Keratinocyte (primary cell): ENCODE data around the gene ADAM30. TPM values are rescaled to one million over a fixed set of nuclear protein-coding genes. Genes with fewer than 3 reads are reported as not detected.

Experiments
- DNase-seq: peaks from one replicate; pipeline ENCODE4 v3.0.0-alpha.2; 2011; ENCODE audit warnings: low read depth, missing footprints, low spot score
- FAIRE-seq: peaks from 2 replicates; lab custom pipeline; 2011; peaks lifted over from hg19 to GRCh38; lab: Jason Lieb, UNC
- H2AFZ ChIP-seq: 2 replicates; pipeline ENCODE4 v1.6.0; 2012; ENCODE audit warnings: low read length, control low read depth, inconsistent platforms; ENCODE audit not compliant: control insufficient read depth
- H3K27ac ChIP-seq: 2 replicates; pipeline ENCODE4 v1.5.1; 2011; ENCODE audit warnings: low read length; ENCODE audit not compliant: control insufficient read depth, insufficient read depth
- H3K27me3 ChIP-seq: 3 replicates; pipeline ENCODE4 v1.6.0; 2011; ENCODE audit warnings: low read length; ENCODE audit not compliant: control insufficient read depth, insufficient read depth; ENCODE audit errors: extremely low read depth
- H3K36me3 ChIP-seq, 2 experiments: 2 replicates in 1 of 2; 3 replicates in 1 of 2; pipeline ENCODE4 v1.5.1; 2011; ENCODE audit warnings: low read length in 2 of 2, mild to moderate bottlenecking in 1 of 2; ENCODE audit not compliant: control insufficient read depth in 2 of 2, insufficient read depth in 2 of 2; ENCODE audit errors: extremely low read depth in 1 of 2
- H3K4me1 ChIP-seq: 3 replicates; pipeline ENCODE4 v1.5.1; 2011; ENCODE audit warnings: low read length; ENCODE audit not compliant: control insufficient read depth, insufficient read depth; ENCODE audit errors: extremely low read depth
- H3K4me2 ChIP-seq: 3 replicates; pipeline ENCODE4 v1.6.0; 2011; ENCODE audit warnings: low read depth, low read length; ENCODE audit not compliant: control insufficient read depth, insufficient read depth; ENCODE audit errors: extremely low read depth
- H3K4me3 ChIP-seq, 3 experiments: fragments of 200-600 bp in 1 of 3; sonication (generic) in 1 of 3; 2 replicates in 2 of 3; 3 replicates in 1 of 3; pipeline ENCODE4 v1.5.1; 2011 to 2016; ENCODE audit warnings: low read length in 3 of 3, mild to moderate bottlenecking in 3 of 3, control low read depth in 2 of 3, inconsistent platforms in 1 of 3, low read depth in 1 of 3, mixed read lengths in 1 of 3, mixed run types in 1 of 3, moderate library complexity in 1 of 3; ENCODE audit not compliant: control insufficient read depth in 2 of 3, insufficient read depth in 2 of 3; ENCODE audit errors: extremely low read depth in 1 of 3
- H3K79me2 ChIP-seq: 2 replicates; pipeline ENCODE4 v1.6.0; 2012; ENCODE audit warnings: low read length; ENCODE audit not compliant: control insufficient read depth, insufficient read depth
- H3K9ac ChIP-seq: 3 replicates; pipeline ENCODE4 v1.6.0; 2011; ENCODE audit warnings: low read length; ENCODE audit not compliant: control insufficient read depth, insufficient read depth; ENCODE audit errors: extremely low read depth
- H3K9me1 ChIP-seq: 3 replicates; pipeline ENCODE4 v1.6.0; 2011; ENCODE audit warnings: low read length; ENCODE audit not compliant: control insufficient read depth, insufficient read depth; ENCODE audit errors: extremely low read depth
- H3K9me3 ChIP-seq: 2 replicates; pipeline ENCODE4 v1.5.1; 2012; ENCODE audit warnings: low read depth, low read length; ENCODE audit not compliant: control insufficient read depth
- H4K20me1 ChIP-seq: 3 replicates; pipeline ENCODE4 v1.6.0; 2011; ENCODE audit warnings: low read length; ENCODE audit not compliant: control insufficient read depth, insufficient read depth; ENCODE audit errors: extremely low read depth
- EZH2 ChIP-seq: IDR thresholded peaks from one replicate; pipeline ENCODE4 v1.6.1; 2012; ENCODE audit warnings: inconsistent platforms, mild to moderate bottlenecking, low read length, moderate library complexity
- dilution Hi-C: fragments of 300-500 bp; cut with MboI; formaldehyde crosslinking; loops from one replicate; pipeline ENCODE4 v1.7.0; 2020; ENCODE audit warnings: low sequenced_read_pairs; ENCODE audit not compliant: extremely low pct_ligation_motif_present
- polyA plus RNA-seq, 5 experiments: library from polyadenylated mRNA; depleted of rRNA in 3 of 5; stranded (reverse) in 3 of 5; stranded (forward) in 1 of 5; unstranded in 1 of 5; fragments of >200 nt; gene quantifications; 1 replicate in 1 of 5; 2 replicates in 3 of 5; 3 replicates in 1 of 5; pipeline versions ENCODE4 v1.2.1 to v1.2.3, GENCODE V29; 2011 to 2012; ENCODE audit warnings: missing spikeins in 2 of 5, low read depth in 1 of 5, low replicate concordance in 1 of 5
- TF ChIP-seq, protein P1 (sequence below), 3 experiments: IDR thresholded peaks in 1 of 3; conservative IDR thresholded peaks in 1 of 3; optimal IDR thresholded peaks in 1 of 3; 2 replicates in 2 of 3; 3 replicates in 1 of 3; pipeline versions ENCODE3 to v1.5.1; 2011; ENCODE audit warnings: low read length in 3 of 3, mild to moderate bottlenecking in 3 of 3, moderate library complexity in 2 of 3, control low read depth in 1 of 3, inconsistent platforms in 1 of 3; ENCODE audit not compliant: insufficient read depth in 2 of 3; ENCODE audit errors: extremely low read depth in 1 of 3

ADAM30 gene
- polyA plus RNA-seq, 1 donor (not counting 4 experiments of a cell fraction or from before 2014, with no cell fraction given), result not detected

DNA sequence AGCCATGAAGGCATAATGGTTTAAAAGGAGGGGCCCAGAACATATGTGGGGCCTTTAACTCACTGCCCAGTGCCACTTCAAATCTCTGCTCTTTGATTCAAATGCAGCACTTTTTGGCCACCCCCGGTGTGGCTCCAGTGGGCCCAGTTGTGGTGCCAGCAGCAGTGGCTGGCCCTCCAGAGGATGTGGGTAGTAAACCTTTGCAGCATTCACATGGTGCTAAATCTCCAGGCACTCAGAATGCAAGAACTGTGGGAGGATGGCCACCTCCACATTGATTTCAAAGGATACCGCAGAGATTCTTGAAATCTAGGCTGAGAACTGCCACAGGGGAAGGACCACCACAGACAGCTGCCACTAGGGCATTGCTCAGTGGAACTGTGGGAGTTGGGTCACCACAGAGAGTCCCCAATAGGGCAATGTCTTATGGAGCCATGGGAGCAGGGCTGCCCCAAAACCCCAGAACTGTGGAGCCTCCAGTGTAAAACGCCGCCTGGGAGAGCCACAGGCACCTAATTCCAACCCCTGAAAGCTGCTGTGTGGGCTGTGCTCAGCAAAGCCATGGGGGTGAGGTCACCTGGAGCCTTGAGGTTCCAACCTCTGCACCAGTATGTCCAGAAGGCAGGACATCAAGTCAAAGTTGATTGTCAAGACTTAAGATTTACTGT is 6.6 kb upstream of the ADAM30 start:
- dilution Hi-C loops, result no loop called here
- Histone ChIP-seq H2AFZ (no peak overlapping the region), H3K9me1 (no peaks in the 10 kb centered on the region), H3K36me3 (no peaks in the 10 kb centered on the region), H3K4me3 (no peak overlapping the region), H3K9me3 (no peaks in the 10 kb centered on the region), H3K27ac (no peak overlapping the region), H3K4me1 (no peaks in the 10 kb centered on the region), H3K27me3 (peaks cover 7% of the 10 kb centered on the region), H3K9ac (no peak overlapping the region), H4K20me1 (no peaks in the 10 kb centered on the region), H3K79me2 (no peaks in the 10 kb centered on the region), H3K4me2 (no peak overlapping the region)
- DNase-seq (no peak), FAIRE-seq (no peak)
- TF ChIP-seq, protein P1, sequence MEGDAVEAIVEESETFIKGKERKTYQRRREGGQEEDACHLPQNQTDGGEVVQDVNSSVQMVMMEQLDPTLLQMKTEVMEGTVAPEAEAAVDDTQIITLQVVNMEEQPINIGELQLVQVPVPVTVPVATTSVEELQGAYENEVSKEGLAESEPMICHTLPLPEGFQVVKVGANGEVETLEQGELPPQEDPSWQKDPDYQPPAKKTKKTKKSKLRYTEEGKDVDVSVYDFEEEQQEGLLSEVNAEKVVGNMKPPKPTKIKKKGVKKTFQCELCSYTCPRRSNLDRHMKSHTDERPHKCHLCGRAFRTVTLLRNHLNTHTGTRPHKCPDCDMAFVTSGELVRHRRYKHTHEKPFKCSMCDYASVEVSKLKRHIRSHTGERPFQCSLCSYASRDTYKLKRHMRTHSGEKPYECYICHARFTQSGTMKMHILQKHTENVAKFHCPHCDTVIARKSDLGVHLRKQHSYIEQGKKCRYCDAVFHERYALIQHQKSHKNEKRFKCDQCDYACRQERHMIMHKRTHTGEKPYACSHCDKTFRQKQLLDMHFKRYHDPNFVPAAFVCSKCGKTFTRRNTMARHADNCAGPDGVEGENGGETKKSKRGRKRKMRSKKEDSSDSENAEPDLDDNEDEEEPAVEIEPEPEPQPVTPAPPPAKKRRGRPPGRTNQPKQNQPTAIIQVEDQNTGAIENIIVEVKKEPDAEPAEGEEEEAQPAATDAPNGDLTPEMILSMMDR (optimal IDR thresholded peaks at IDR 0.05 in 1 of 3, IDR thresholded peaks at IDR 0.05 in 1 of 3, conservative IDR thresholded peaks at IDR 0.05 in 1 of 3; ENCODE audit: extremely low read depth in 1 of 3, insufficient read depth in 2 of 3, low read length in 3 of 3), result no peak
- TF ChIP-seq EZH2, result no peak

DNA sequence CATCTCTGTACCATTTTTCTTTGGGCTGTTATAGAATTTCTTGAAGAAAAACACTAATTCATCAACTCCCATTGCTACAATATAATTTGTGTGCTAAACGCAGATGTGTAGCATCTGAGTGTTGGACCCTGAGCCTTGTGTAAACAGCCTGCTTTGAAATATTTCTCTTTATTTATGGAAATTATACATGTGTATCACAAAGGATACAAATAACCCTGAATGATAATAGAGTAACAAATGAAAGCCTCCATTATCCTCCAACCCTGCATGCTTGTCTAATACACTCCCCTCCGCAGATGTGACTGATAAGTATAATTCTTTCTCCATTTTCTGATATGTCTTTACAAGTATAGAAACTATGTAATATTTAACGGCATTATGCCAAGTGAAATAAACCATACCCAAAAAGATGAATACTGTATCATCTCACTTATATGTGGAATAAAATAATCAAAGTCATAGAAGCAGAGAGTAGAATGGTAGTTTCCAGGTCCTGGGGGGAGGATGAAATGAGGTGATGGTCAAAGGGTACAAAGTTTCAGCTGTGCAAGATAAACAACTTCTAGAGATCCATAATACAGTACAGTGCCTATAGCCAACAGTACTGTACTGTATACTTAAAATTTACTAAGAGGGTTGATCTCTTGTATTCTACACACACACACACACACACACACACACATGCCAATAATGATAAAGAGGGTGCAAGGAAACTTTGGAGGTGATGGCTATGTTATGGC is 2.8 kb upstream of the ADAM30 start:
- Histone ChIP-seq H4K20me1 (no peaks in the 10 kb centered on the region), H3K27me3 (peaks cover 7% of the 10 kb centered on the region), H3K79me2 (no peaks in the 10 kb centered on the region), H3K36me3 (no peaks in the 10 kb centered on the region), H3K9me1 (no peaks in the 10 kb centered on the region), H3K9ac (no peak overlapping the region), H3K9me3 (no peaks in the 10 kb centered on the region), H2AFZ (no peak overlapping the region), H3K4me3 (no peak overlapping the region), H3K27ac (no peak overlapping the region), H3K4me1 (no peaks in the 10 kb centered on the region), H3K4me2 (no peak overlapping the region)
- DNase-seq (no peak), FAIRE-seq (no peak)
- dilution Hi-C loops, result no loop called here
- TF ChIP-seq EZH2, result no peak
- TF ChIP-seq, protein P1 (optimal IDR thresholded peaks at IDR 0.05 in 1 of 3, IDR thresholded peaks at IDR 0.05 in 1 of 3, conservative IDR thresholded peaks at IDR 0.05 in 1 of 3; ENCODE audit: extremely low read depth in 1 of 3, insufficient read depth in 2 of 3, low read length in 3 of 3), result no peak
